HFF-Myc (cell line): ENCODE data around the gene CDC34.
A peak's percentile ranks its signal among the peaks of the same experiment; 100 is the strongest.

ENCODE experiments used
- DNase-seq: peaks from one replicate; pipeline ENCODE4 v3.0.0-alpha.2; 2011; ENCODE audit warnings: low read depth; ENCODE audit errors: extremely low read depth
- H3K4me3 ChIP-seq: replicated peaks from 2 replicates; pipeline ENCODE4 v1.5.1; 2011; ENCODE audit warnings: low read depth, mild to moderate bottlenecking, control low read depth, low read length
- CTCF ChIP-seq: IDR thresholded peaks from 2 replicates; pipeline ENCODE4 v1.5.1; 2012; ENCODE audit warnings: mild to moderate bottlenecking, low read depth, low read length, control low read depth; ENCODE audit errors: missing control alignments

The CDC34 gene

GRCh38 chr19:560121-560520 lies 28.6 kb downstream of the CDC34 start:
- TF ChIP-seq CTCF = no peak
- no peak for DNase-seq
- no peak overlapping the region for H3K4me3 ChIP-seq

- no peak overlapping the region for H3K4me3 ChIP-seq
- TF ChIP-seq CTCF = no peak
- DNase-seq = no peak
Measured at GRCh38 chr19:566403-566802, 34.8 kb downstream of the CDC34 start.

- DNase-seq = no peak
- no peak for TF ChIP-seq CTCF
- H3K4me3 ChIP-seq = no peak overlapping the region
Measured at GRCh38 chr19:566844-567243, 35.3 kb downstream of the CDC34 start.

- H3K4me3 ChIP-seq = no peak overlapping the region
- no peak for DNase-seq
- no peak for TF ChIP-seq CTCF
Measured at GRCh38 chr19:567296-567900, 35.8 kb downstream of the CDC34 start.

GRCh38 chr19:570251-570686 lies 38.7 kb downstream of the CDC34 start:
- DNase-seq = no peak
- H3K4me3 ChIP-seq = no peak overlapping the region
- TF ChIP-seq CTCF = no peak

- no peak for TF ChIP-seq CTCF
- DNase-seq = no peak
- peak overlapping the region; percentile 49 for H3K4me3 ChIP-seq
Measured at GRCh38 chr19:570937-571565, 39.5 kb downstream of the CDC34 start.
